Suprapubic skin (tissue), 4 donors: ENCODE data around the gene OSBPL3.

Source experiments
- EP300 ChIP-seq: sonication (generic); formaldehyde crosslinking; IDR thresholded peaks from one replicate; pipeline ENCODE4 v1.6.1; 2017; ENCODE audit warnings: antibody characterized with exemption
- POLR2A ChIP-seq, 2 donors: fragments of 450-650 bp; IDR thresholded peaks; one replicate each; pipeline ENCODE4 v1.6.1; 2017; ENCODE audit warnings: antibody characterized with exemption in 2 of 2, mild to moderate bottlenecking in 2 of 2, moderate library complexity in 2 of 2
- POLR2AphosphoS5 ChIP-seq, 3 donors: sonication (generic); formaldehyde crosslinking; IDR thresholded peaks; one replicate each; pipeline ENCODE4 v1.6.1; 2017; ENCODE audit warnings: antibody characterized with exemption in 3 of 3
- TF ChIP-seq, protein P1 (sequence below), 2 donors: fragments of 200-600 bp in 1 of 2; fragments of 450-650 bp in 1 of 2; sonication (generic) in 1 of 2; IDR thresholded peaks; one replicate each; pipeline ENCODE4 v1.5.1; 2016 to 2019; ENCODE audit warnings: antibody characterized with exemption in 2 of 2, mild to moderate bottlenecking in 1 of 2, moderate library complexity in 1 of 2

DNA sequence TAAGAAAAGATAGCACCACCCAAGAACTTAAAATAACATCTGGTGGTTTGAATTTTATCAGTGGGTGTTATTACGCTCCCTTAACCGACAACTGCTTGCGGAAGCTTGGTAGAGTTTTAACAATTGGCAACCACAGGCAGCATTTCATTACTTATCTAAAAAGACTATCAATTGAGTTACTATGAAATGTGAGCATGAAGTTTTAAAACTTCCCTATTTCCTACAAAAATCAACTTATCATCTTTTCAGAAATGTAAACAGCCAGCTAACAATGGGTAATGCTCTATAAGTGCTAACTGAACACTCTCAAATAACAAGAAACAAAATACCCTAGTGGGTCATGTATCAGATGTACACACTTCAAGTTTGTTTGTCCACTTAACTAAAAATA lies 68.8 kb downstream of the OSBPL3 start:
- TF ChIP-seq EP300 (no peak), POLR2A (IDR thresholded peaks at IDR 0.05) (no peak), POLR2AphosphoS5 (IDR thresholded peaks at IDR 0.05) (no peak)
- TF ChIP-seq, protein P1, sequence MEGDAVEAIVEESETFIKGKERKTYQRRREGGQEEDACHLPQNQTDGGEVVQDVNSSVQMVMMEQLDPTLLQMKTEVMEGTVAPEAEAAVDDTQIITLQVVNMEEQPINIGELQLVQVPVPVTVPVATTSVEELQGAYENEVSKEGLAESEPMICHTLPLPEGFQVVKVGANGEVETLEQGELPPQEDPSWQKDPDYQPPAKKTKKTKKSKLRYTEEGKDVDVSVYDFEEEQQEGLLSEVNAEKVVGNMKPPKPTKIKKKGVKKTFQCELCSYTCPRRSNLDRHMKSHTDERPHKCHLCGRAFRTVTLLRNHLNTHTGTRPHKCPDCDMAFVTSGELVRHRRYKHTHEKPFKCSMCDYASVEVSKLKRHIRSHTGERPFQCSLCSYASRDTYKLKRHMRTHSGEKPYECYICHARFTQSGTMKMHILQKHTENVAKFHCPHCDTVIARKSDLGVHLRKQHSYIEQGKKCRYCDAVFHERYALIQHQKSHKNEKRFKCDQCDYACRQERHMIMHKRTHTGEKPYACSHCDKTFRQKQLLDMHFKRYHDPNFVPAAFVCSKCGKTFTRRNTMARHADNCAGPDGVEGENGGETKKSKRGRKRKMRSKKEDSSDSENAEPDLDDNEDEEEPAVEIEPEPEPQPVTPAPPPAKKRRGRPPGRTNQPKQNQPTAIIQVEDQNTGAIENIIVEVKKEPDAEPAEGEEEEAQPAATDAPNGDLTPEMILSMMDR (IDR thresholded peaks at IDR 0.05) = no peak
